GM12873 (cell line): ENCODE results near the gene PRPSAP2.

Experiments
- TF ChIP-seq, protein P1 (sequence below): IDR thresholded peaks from 2 replicates; pipeline ENCODE4 v1.5.1; 2012; ENCODE audit warnings: low read depth, mild to moderate bottlenecking, moderate library complexity, low read length, control low read depth; ENCODE audit not compliant: insufficient read depth; ENCODE audit errors: missing control alignments

PRPSAP2 gene

DNA sequence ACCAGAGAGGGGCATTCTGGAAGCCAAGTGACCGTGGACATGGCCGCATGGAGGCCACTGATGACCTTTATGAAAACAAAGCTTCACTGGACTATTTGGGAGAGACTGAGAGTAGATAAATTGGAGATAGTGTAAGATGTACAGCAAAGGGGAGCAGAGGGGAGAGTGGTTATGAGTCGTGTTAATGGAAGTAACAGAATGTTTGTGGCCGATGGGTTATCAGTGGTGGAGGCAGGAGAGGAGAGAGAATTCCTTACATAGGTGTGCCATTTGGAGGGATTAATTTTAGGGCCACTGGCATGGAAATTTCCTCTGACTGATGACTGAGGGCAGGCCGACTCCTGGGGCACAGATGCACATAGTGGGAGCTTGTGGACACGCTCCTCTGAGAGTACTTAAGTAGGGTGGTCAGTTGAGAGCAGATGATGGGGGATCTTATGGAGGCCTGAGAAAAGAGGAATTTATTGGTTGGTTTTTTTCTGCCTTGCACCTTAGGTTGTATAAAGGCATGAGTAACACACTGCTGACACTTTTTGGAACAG is 19.2 kb downstream of the PRPSAP2 start:
- TF ChIP-seq, protein P1, sequence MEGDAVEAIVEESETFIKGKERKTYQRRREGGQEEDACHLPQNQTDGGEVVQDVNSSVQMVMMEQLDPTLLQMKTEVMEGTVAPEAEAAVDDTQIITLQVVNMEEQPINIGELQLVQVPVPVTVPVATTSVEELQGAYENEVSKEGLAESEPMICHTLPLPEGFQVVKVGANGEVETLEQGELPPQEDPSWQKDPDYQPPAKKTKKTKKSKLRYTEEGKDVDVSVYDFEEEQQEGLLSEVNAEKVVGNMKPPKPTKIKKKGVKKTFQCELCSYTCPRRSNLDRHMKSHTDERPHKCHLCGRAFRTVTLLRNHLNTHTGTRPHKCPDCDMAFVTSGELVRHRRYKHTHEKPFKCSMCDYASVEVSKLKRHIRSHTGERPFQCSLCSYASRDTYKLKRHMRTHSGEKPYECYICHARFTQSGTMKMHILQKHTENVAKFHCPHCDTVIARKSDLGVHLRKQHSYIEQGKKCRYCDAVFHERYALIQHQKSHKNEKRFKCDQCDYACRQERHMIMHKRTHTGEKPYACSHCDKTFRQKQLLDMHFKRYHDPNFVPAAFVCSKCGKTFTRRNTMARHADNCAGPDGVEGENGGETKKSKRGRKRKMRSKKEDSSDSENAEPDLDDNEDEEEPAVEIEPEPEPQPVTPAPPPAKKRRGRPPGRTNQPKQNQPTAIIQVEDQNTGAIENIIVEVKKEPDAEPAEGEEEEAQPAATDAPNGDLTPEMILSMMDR, result no peak

GRCh38 chr17:18888766-18889290 is 30.9 kb downstream of the PRPSAP2 start:
- TF ChIP-seq, protein P1, result no peak

GRCh38 chr17:18889658-18890057 is 31.7 kb downstream of the PRPSAP2 start:
- TF ChIP-seq, protein P1, result no peak

DNA sequence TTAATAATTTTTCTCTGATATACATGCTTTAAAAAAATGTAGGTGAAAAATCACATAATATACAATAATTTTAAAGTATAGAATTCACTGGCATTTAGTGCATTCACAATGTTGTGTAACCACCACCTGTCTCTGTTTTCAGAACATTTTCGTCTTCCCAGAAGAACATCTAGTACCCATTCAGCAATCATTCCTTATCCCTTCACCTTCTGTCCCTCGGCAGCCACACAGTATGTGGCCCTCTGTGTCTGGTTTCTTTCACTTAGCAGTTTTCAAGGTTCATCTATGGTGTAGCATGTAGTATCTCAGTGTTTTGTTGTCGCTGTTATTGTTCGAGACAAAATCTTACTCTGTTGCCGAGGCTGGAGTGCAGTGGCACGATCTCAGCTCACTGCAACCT is 33.6 kb downstream of the PRPSAP2 start:
- TF ChIP-seq, protein P1, result no peak

DNA sequence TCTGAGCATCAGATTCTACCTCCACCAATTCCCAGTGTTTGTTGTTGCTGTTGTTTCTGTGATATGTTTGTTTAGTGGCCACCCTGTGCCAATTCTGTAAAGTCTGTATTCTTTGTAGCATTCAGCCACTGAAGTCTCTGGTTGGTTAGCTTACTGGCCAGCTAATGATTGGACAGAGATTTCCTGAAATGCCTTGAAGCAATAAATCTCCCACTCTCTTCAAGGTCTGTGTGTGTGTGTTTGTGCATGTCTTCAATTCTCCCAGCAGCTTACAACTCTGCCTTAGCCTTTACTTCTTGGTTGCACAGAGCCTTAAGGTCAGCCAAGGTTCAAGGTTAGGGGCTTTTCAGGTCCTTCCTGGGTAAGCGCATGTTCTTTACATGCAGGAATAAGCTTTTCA is 38.2 kb downstream of the PRPSAP2 start:
- TF ChIP-seq, protein P1, result no peak

DNA sequence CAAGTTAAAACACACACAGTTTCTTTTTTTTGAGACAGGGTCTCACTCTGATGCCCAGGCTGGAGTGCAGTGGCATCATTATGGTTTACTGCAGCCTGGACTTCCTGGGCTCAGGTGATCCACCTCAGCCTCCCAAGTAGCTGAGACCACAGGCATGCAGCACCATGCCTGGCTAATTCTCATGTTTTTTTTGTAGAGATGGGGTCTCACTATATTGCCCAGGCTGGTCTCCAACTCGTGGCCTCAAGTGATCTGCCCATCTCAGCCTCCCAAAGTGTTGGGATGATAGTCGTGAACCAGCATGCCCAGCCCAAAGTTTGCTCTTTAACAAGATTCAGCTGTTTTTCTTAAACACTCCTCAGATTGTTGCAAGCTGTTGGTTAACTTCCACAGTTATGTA is 39.0 kb downstream of the PRPSAP2 start:
- TF ChIP-seq, protein P1, result no peak

- TF ChIP-seq, protein P1, result no peak
Observed at GRCh38 chr17:18904482-18904881, 46.6 kb downstream of the PRPSAP2 start.

DNA sequence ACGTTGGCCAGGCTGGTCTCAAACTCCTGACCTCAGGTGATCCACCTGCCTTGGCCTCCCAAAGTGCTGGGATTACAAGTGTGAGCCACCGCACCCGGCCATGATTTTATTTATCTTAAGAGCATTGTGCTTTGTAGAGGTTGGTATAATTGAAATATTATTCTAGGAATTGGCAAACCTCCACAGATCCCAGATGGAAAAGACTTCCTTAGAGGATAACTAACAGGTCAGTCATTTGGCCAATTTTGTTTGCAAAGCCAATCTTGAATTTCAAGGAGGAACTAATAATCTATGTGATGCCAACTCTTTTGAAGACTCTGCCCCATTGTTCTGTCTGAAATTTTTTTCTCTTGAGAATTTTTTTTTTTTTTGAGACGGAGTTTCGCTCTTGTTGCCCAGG is 47.3 kb downstream of the PRPSAP2 start:
- TF ChIP-seq, protein P1, result no peak
